ENCODE results near the gene SSH2. TPM values are rescaled to one million over a fixed set of nuclear protein-coding genes. Genes with fewer than 3 reads are reported as not detected.

SSH2 gene
- total and polyA plus RNA-seq, 9 donors = 14.7 to 27.4 (median 20.6) TPM

DNA sequence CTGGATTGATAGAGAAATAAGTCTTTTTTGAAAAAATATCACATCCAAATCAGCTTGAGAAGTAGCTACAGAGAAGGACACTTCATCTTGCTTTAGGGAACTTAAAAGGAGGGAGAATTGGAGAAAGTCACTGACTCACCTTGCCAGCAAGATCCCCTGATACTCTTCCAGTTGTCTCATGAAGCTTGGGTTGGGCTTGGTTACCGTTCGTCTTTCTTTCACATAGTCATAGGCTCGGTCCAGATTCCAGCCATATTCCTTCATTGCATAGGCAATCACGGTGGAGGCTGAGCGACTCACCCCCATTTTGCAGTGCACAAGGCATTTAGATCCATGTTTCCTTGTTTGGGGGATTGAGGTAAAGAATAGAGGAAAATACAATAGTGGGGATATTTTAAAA lies 282.0 kb downstream of the SSH2 start:
- no peaks in the 10 kb centered on the region for H3K27me3 ChIP-seq (ENCODE audit: control insufficient read depth, insufficient read depth, low read length)
- no peak for DNase-seq
- peaks cover 14% of the 10 kb centered on the region for H3K4me1 ChIP-seq (ENCODE audit: control insufficient read depth, insufficient read depth, low read length)
- 50% methylated on average over 2 of the region's 5 CpGs for WGBS (ENCODE audit: insufficient coverage)
- peaks cover 22% of the 10 kb centered on the region for H3K36me3 ChIP-seq (ENCODE audit: control insufficient read depth, insufficient read depth, low read length)
- H3K4me3 ChIP-seq (ENCODE audit: low read length) = no peak overlapping the region
- H3K9me3 ChIP-seq (replicated peaks; ENCODE audit: control insufficient read depth, low read depth, low read length) = no peaks in the 10 kb centered on the region
- no peak overlapping the region for H3K27ac ChIP-seq (ENCODE audit: low read length)

- 43% methylated on average over 2 of the region's 5 CpGs for WGBS (ENCODE audit: insufficient coverage)
- no peaks in the 10 kb centered on the region for H3K9me3 ChIP-seq (replicated peaks; ENCODE audit: control insufficient read depth, low read depth, low read length)
- H3K4me3 ChIP-seq (ENCODE audit: low read length) = no peak overlapping the region
- H3K4me1 ChIP-seq (ENCODE audit: control insufficient read depth, insufficient read depth, low read length) = peaks cover 28% of the 10 kb centered on the region
- DNase-seq = peak; percentile 89
- peak overlapping the region; percentile 78 for H3K27ac ChIP-seq (ENCODE audit: low read length)
- H3K27me3 ChIP-seq (ENCODE audit: control insufficient read depth, insufficient read depth, low read length) = no peaks in the 10 kb centered on the region
- H3K36me3 ChIP-seq (ENCODE audit: control insufficient read depth, insufficient read depth, low read length) = peaks cover 20% of the 10 kb centered on the region
Measured at GRCh38 chr17:29645515-29646051, 284.4 kb downstream of the SSH2 start.

- no peak overlapping the region for H3K4me3 ChIP-seq (ENCODE audit: low read length)
- peaks cover 11% of the 10 kb centered on the region for H3K36me3 ChIP-seq (ENCODE audit: control insufficient read depth, insufficient read depth, low read length)
- WGBS (ENCODE audit: insufficient coverage) = no CpG with 5 or more reads among the region's 1 CpG
- H3K4me1 ChIP-seq (ENCODE audit: control insufficient read depth, insufficient read depth, low read length) = peaks cover 42% of the 10 kb centered on the region
- peak overlapping the region; percentile 26 for H3K27ac ChIP-seq (ENCODE audit: low read length)
- H3K27me3 ChIP-seq (ENCODE audit: control insufficient read depth, insufficient read depth, low read length) = no peaks in the 10 kb centered on the region
- no peak for DNase-seq
- H3K9me3 ChIP-seq (replicated peaks; ENCODE audit: control insufficient read depth, low read depth, low read length) = no peaks in the 10 kb centered on the region
Measured at GRCh38 chr17:29643817-29644160, 286.2 kb downstream of the SSH2 start.

- Histone ChIP-seq H3K27ac (ENCODE audit: low read length) (peak overlapping the region; percentile 67), H3K4me1 (ENCODE audit: control insufficient read depth, insufficient read depth, low read length) (peaks cover 42% of the 10 kb centered on the region), H3K36me3 (ENCODE audit: control insufficient read depth, insufficient read depth, low read length) (peaks cover 7% of the 10 kb centered on the region), H3K27me3 (ENCODE audit: control insufficient read depth, insufficient read depth, low read length) (no peaks in the 10 kb centered on the region), H3K9me3 (replicated peaks; ENCODE audit: control insufficient read depth, low read depth, low read length) (no peaks in the 10 kb centered on the region), H3K4me3 (ENCODE audit: low read length) (no peak overlapping the region)
- peak; percentile 27 for DNase-seq
- WGBS (ENCODE audit: insufficient coverage) = 57% methylated on average over 1 of the region's 2 CpGs
Measured at GRCh38 chr17:29642171-29642611, 287.8 kb downstream of the SSH2 start.

DNA sequence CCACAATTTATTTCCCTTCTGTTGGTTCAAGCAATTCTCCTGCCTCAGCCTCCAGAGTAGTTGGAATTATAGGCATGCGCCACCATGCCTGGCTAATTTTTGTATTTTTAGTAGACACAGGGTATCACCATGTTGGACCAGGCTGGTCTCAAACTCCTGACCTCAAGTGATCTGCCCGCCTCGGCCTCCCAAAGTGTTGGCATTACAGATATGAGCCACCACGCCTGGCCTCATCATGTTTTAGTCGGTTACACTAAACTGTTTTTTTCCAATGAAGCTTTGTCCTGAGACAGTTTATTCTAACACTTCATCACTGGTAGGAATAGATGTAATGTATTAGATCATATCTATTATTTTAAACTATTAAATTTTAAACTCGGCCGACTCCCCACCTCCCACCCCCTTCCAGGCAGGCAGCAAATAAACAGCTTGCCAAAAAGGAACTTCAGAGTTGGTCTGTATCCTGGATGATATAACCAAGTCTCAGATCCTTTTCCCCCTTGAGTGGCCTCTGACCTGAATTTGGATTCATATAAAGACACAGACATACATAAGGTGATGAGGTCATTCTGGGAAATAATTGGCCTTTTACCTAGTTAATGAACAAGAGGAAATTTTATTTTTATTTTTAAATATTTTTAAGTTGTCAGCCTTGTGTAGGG lies 288.9 kb downstream of the SSH2 start:
- Histone ChIP-seq H3K4me1 (ENCODE audit: control insufficient read depth, insufficient read depth, low read length) (peaks cover 41% of the 10 kb centered on the region), H3K9me3 (replicated peaks; ENCODE audit: control insufficient read depth, low read depth, low read length) (no peaks in the 10 kb centered on the region), H3K36me3 (ENCODE audit: control insufficient read depth, insufficient read depth, low read length) (peaks cover 11% of the 10 kb centered on the region), H3K27ac (ENCODE audit: low read length) (peak overlapping the region; percentile 71), H3K27me3 (ENCODE audit: control insufficient read depth, insufficient read depth, low read length) (no peaks in the 10 kb centered on the region), H3K4me3 (ENCODE audit: low read length) (no peak overlapping the region)
- DNase-seq = peak; percentile 66
- WGBS (ENCODE audit: insufficient coverage) = no CpG with 5 or more reads among the region's 7 CpGs

- H3K27ac ChIP-seq (ENCODE audit: low read length) = peak overlapping the region; percentile 71
- H3K27me3 ChIP-seq (ENCODE audit: control insufficient read depth, insufficient read depth, low read length) = no peaks in the 10 kb centered on the region
- no peak overlapping the region for H3K4me3 ChIP-seq (ENCODE audit: low read length)
- H3K36me3 ChIP-seq (ENCODE audit: control insufficient read depth, insufficient read depth, low read length) = peaks cover 16% of the 10 kb centered on the region
- H3K9me3 ChIP-seq (replicated peaks; ENCODE audit: control insufficient read depth, low read depth, low read length) = no peaks in the 10 kb centered on the region
- 25% methylated on average over 1 of the region's 2 CpGs for WGBS (ENCODE audit: insufficient coverage)
- peaks cover 34% of the 10 kb centered on the region for H3K4me1 ChIP-seq (ENCODE audit: control insufficient read depth, insufficient read depth, low read length)
- DNase-seq = peak; percentile 57
Measured at GRCh38 chr17:29640413-29640812, 289.6 kb downstream of the SSH2 start.

- WGBS (ENCODE audit: insufficient coverage) = 100% methylated on average over 2 of the region's 3 CpGs
- Histone ChIP-seq H3K36me3 (ENCODE audit: control insufficient read depth, insufficient read depth, low read length) (peaks cover 47% of the 10 kb centered on the region), H3K27me3 (ENCODE audit: control insufficient read depth, insufficient read depth, low read length) (no peaks in the 10 kb centered on the region), H3K4me1 (ENCODE audit: control insufficient read depth, insufficient read depth, low read length) (peaks cover 2% of the 10 kb centered on the region), H3K27ac (ENCODE audit: low read length) (no peak overlapping the region), H3K9me3 (replicated peaks; ENCODE audit: control insufficient read depth, low read depth, low read length) (no peaks in the 10 kb centered on the region), H3K4me3 (ENCODE audit: low read length) (no peak overlapping the region)
- DNase-seq = no peak
Measured at GRCh38 chr17:29633886-29634285, 296.1 kb downstream of the SSH2 start.

DNA sequence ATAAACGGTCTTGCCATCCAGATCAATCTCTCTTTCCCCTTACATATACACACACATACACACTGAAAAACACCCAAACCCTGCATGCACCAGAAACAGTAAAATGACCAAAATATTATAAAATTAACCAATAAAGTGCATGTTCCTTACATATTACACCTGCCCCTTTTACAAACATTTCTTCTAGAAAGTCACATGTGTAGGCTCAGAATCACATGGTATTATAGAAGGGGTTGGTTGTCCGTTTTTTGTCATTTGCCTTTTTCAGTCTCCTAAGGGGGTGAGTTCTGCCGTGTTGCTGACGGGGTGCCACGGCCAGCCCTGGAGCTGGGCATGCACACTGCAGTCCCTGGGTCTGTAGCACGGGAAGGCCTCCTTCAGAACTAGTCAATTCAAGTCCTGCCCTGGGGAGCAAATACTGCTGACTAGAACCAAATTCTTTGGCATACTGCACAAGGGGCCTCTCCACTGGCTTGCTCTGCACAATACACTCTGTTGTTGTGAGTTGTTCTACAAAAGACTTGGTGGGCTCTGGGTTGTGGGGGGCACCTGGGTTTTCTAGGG lies 299.3 kb downstream of the SSH2 start:
- Histone ChIP-seq H3K9me3 (replicated peaks; ENCODE audit: control insufficient read depth, low read depth, low read length) (no peaks in the 10 kb centered on the region), H3K27ac (ENCODE audit: low read length) (no peak overlapping the region), H3K36me3 (ENCODE audit: control insufficient read depth, insufficient read depth, low read length) (peaks cover 38% of the 10 kb centered on the region), H3K4me1 (ENCODE audit: control insufficient read depth, insufficient read depth, low read length) (peaks cover 2% of the 10 kb centered on the region), H3K4me3 (ENCODE audit: low read length) (no peak overlapping the region), H3K27me3 (ENCODE audit: control insufficient read depth, insufficient read depth, low read length) (no peaks in the 10 kb centered on the region)
- WGBS (ENCODE audit: insufficient coverage) = 75% methylated on average over 4 of the region's 6 CpGs
- no peak for DNase-seq

DNA sequence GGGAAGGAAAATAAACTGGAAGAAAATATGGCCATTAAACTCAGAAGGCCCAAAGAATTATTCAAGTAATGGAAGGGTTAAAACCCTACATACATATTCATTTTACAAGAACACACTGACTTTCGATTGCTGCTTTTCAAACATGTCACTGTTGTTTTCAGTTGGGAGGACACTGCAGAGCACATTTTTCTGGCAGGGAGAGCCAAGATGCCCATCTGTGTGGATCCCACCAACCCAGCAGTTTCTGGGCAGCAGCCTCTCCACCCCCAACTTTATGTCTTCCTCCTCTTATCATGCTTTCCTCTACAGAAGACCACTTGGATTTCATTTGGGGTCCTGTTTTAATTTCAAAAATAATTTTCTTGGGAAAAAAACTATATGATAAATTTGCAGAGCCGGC lies 300.2 kb downstream of the SSH2 start:
- no peaks in the 10 kb centered on the region for H3K9me3 ChIP-seq (replicated peaks; ENCODE audit: control insufficient read depth, low read depth, low read length)
- H3K4me3 ChIP-seq (ENCODE audit: low read length) = no peak overlapping the region
- WGBS (ENCODE audit: insufficient coverage) = 48% methylated on average over 2 of the region's 2 CpGs
- H3K4me1 ChIP-seq (ENCODE audit: control insufficient read depth, insufficient read depth, low read length) = peaks cover 2% of the 10 kb centered on the region
- no peak overlapping the region for H3K27ac ChIP-seq (ENCODE audit: low read length)
- H3K27me3 ChIP-seq (ENCODE audit: control insufficient read depth, insufficient read depth, low read length) = no peaks in the 10 kb centered on the region
- peaks cover 37% of the 10 kb centered on the region for H3K36me3 ChIP-seq (ENCODE audit: control insufficient read depth, insufficient read depth, low read length)
- DNase-seq = no peak

DNA sequence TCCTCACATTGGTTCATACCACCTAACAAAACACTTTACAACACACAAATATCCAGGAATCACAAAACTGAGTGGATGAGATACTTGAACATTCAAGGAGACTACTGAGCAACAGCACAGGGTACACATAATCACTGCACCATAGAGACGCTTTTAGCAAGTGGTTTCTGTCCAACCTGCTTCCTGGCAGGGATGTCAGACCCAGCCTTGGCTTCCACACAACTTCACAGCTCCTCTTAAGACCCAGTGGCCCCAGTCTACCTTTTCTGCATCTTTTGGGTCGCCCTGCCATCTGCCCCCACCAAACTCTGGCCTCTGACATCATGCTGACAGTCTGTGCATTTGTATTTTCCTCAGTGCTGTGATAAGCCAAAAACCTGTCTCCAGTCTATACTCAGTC lies 301.4 kb downstream of the SSH2 start:
- no peak for DNase-seq
- 71% methylated on average over 2 of the region's 2 CpGs for WGBS (ENCODE audit: insufficient coverage)
- Histone ChIP-seq H3K27me3 (ENCODE audit: control insufficient read depth, insufficient read depth, low read length) (no peaks in the 10 kb centered on the region), H3K36me3 (ENCODE audit: control insufficient read depth, insufficient read depth, low read length) (peaks cover 34% of the 10 kb centered on the region), H3K4me1 (ENCODE audit: control insufficient read depth, insufficient read depth, low read length) (peaks cover 2% of the 10 kb centered on the region), H3K4me3 (ENCODE audit: low read length) (no peak overlapping the region), H3K9me3 (replicated peaks; ENCODE audit: control insufficient read depth, low read depth, low read length) (no peaks in the 10 kb centered on the region), H3K27ac (ENCODE audit: low read length) (no peak overlapping the region)

All from muscle of leg (tissue), 11 donors.